ENCODE results near the gene PILRA. TPM values are rescaled to one million over a fixed set of nuclear protein-coding genes. Genes with fewer than 3 reads are reported as not detected.

PILRA gene
- total and polyA plus RNA-seq, 10 of the 15 experiments (the other 5 are each of a cell fraction or from before 2014, with no cell fraction given): 6.6 to 43.3 (median 11.5) TPM

DNA sequence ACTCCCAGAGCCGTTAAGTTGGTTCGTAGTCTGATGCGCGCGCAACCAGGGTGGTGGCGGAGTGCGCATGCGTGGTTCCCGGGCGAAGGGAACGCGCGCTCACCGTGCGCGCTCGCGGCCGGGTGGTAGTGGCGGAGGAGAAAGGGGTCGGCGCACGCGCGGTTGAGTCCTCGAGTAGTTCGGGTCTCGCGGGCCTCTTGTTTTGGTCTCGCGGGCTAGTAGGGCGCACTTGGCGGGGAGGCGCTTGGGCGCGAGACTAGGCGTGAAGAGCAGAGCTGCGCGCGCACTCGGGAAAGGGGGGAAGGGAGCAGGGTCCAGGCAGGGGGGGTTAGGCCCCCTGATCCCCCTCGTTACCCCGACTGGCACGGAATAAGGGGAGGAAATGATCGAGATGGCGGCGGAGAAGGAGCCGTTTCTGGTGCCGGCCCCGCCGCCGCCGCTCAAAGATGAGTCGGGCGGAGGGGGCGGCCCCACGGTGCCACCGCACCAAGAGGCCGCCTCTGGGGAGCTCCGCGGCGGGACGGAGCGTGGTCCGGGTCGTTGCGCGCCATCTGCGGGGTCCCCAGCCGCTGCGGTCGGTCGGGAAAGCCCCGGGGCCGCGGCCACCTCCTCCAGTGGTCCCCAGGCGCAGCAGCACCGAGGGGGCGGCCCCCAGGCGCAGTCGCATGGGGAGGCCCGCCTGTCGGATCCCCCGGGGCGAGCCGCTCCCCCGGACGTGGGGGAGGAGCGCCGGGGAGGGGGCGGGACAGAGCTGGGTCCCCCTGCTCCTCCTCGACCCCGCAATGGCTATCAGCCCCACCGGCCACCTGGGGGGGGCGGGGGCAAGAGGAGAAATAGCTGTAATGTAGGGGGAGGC lies 56.6 kb downstream of the PILRA start, which contains the start of gene MEPCE (continued):
- TF ChIP-seq ZNF217 (IDR thresholded peaks at IDR 0.05): 0 out of 2 replicates have a peak, but pooled peaks have one; percentile 37
- TF ChIP-seq, protein P1, sequence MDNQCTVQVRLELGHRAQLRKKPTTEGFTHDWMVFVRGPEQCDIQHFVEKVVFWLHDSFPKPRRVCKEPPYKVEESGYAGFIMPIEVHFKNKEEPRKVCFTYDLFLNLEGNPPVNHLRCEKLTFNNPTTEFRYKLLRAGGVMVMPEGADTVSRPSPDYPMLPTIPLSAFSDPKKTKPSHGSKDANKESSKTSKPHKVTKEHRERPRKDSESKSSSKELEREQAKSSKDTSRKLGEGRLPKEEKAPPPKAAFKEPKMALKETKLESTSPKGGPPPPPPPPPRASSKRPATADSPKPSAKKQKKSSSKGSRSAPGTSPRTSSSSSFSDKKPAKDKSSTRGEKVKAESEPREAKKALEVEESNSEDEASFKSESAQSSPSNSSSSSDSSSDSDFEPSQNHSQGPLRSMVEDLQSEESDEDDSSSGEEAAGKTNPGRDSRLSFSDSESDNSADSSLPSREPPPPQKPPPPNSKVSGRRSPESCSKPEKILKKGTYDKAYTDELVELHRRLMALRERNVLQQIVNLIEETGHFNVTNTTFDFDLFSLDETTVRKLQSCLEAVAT (IDR thresholded peaks at IDR 0.05): 0 out of 2 replicates have a peak, but pooled peaks have one; percentile 27
- TF ChIP-seq SMC3 (IDR thresholded peaks at IDR 0.05; ENCODE audit: borderline replicate concordance, low read length): no peak
- TF ChIP-seq, protein P2, sequence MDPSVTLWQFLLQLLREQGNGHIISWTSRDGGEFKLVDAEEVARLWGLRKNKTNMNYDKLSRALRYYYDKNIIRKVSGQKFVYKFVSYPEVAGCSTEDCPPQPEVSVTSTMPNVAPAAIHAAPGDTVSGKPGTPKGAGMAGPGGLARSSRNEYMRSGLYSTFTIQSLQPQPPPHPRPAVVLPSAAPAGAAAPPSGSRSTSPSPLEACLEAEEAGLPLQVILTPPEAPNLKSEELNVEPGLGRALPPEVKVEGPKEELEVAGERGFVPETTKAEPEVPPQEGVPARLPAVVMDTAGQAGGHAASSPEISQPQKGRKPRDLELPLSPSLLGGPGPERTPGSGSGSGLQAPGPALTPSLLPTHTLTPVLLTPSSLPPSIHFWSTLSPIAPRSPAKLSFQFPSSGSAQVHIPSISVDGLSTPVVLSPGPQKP (IDR thresholded peaks at IDR 0.05; ENCODE audit: low read depth, low read length): no peak
- no peak for TF ChIP-seq KDM1A (IDR thresholded peaks at IDR 0.05; ENCODE audit: borderline replicate concordance)
- TF ChIP-seq CREB1 (IDR thresholded peaks at IDR 0.05; ENCODE audit: low read depth): no peak
- TF ChIP-seq, protein P3, sequence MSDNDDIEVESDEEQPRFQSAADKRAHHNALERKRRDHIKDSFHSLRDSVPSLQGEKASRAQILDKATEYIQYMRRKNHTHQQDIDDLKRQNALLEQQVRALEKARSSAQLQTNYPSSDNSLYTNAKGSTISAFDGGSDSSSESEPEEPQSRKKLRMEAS (IDR thresholded peaks at IDR 0.05; ENCODE audit: low read depth, low read length): peak; percentile 21; the same call in 1 of the 2 replicates
- no peak for TF ChIP-seq HDAC2 (IDR thresholded peaks at IDR 0.05)
- TF ChIP-seq, protein P4, sequence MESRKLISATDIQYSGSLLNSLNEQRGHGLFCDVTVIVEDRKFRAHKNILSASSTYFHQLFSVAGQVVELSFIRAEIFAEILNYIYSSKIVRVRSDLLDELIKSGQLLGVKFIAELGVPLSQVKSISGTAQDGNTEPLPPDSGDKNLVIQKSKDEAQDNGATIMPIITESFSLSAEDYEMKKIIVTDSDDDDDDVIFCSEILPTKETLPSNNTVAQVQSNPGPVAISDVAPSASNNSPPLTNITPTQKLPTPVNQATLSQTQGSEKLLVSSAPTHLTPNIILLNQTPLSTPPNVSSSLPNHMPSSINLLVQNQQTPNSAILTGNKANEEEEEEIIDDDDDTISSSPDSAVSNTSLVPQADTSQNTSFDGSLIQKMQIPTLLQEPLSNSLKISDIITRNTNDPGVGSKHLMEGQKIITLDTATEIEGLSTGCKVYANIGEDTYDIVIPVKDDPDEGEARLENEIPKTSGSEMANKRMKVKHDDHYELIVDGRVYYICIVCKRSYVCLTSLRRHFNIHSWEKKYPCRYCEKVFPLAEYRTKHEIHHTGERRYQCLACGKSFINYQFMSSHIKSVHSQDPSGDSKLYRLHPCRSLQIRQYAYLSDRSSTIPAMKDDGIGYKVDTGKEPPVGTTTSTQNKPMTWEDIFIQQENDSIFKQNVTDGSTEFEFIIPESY (IDR thresholded peaks at IDR 0.05): no peak
- TF ChIP-seq, protein P5, sequence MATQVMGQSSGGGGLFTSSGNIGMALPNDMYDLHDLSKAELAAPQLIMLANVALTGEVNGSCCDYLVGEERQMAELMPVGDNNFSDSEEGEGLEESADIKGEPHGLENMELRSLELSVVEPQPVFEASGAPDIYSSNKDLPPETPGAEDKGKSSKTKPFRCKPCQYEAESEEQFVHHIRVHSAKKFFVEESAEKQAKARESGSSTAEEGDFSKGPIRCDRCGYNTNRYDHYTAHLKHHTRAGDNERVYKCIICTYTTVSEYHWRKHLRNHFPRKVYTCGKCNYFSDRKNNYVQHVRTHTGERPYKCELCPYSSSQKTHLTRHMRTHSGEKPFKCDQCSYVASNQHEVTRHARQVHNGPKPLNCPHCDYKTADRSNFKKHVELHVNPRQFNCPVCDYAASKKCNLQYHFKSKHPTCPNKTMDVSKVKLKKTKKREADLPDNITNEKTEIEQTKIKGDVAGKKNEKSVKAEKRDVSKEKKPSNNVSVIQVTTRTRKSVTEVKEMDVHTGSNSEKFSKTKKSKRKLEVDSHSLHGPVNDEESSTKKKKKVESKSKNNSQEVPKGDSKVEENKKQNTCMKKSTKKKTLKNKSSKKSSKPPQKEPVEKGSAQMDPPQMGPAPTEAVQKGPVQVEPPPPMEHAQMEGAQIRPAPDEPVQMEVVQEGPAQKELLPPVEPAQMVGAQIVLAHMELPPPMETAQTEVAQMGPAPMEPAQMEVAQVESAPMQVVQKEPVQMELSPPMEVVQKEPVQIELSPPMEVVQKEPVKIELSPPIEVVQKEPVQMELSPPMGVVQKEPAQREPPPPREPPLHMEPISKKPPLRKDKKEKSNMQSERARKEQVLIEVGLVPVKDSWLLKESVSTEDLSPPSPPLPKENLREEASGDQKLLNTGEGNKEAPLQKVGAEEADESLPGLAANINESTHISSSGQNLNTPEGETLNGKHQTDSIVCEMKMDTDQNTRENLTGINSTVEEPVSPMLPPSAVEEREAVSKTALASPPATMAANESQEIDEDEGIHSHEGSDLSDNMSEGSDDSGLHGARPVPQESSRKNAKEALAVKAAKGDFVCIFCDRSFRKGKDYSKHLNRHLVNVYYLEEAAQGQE (IDR thresholded peaks at IDR 0.05; ENCODE audit: low read depth, low read length): no peak
- no peak for TF ChIP-seq MXI1 (IDR thresholded peaks at IDR 0.05; ENCODE audit: low read depth, low read length)
- TF ChIP-seq, protein P6, sequence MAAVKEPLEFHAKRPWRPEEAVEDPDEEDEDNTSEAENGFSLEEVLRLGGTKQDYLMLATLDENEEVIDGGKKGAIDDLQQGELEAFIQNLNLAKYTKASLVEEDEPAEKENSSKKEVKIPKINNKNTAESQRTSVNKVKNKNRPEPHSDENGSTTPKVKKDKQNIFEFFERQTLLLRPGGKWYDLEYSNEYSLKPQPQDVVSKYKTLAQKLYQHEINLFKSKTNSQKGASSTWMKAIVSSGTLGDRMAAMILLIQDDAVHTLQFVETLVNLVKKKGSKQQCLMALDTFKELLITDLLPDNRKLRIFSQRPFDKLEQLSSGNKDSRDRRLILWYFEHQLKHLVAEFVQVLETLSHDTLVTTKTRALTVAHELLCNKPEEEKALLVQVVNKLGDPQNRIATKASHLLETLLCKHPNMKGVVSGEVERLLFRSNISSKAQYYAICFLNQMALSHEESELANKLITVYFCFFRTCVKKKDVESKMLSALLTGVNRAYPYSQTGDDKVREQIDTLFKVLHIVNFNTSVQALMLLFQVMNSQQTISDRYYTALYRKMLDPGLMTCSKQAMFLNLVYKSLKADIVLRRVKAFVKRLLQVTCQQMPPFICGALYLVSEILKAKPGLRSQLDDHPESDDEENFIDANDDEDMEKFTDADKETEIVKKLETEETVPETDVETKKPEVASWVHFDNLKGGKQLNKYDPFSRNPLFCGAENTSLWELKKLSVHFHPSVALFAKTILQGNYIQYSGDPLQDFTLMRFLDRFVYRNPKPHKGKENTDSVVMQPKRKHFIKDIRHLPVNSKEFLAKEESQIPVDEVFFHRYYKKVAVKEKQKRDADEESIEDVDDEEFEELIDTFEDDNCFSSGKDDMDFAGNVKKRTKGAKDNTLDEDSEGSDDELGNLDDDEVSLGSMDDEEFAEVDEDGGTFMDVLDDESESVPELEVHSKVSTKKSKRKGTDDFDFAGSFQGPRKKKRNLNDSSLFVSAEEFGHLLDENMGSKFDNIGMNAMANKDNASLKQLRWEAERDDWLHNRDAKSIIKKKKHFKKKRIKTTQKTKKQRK (IDR thresholded peaks at IDR 0.05; ENCODE audit: low read depth, low read length): no peak
- TF ChIP-seq MEF2B (IDR thresholded peaks at IDR 0.05; ENCODE audit: partially characterized antibody, poor library complexity, severe bottlenecking): peak; percentile 83
- TF ChIP-seq ZNF24 (IDR thresholded peaks at IDR 0.05): no peak
- TF ChIP-seq TBL1XR1 (IDR thresholded peaks at IDR 0.05; ENCODE audit: low read depth, low read length): no peak
- no peak for TF ChIP-seq PML (IDR thresholded peaks at IDR 0.05; ENCODE audit: low read length)
- no peak for TF ChIP-seq ZNF384 (IDR thresholded peaks at IDR 0.05; ENCODE audit: borderline replicate concordance, low read depth, low read length)
